Peyer's patch (tissue), 4 donors: ENCODE measurements around the gene SPATA16. TPM values are rescaled to one million over a fixed set of nuclear protein-coding genes. Genes with fewer than 3 reads are reported as not detected.

ENCODE experiments used
- DNase-seq, 3 donors: peaks; one replicate each; pipeline ENCODE4 v3.0.0-alpha.2; 2017 to 2019
- H3K27ac ChIP-seq, 4 donors: fragments of 200-600 bp; sonication (generic); one replicate each; pipeline ENCODE4 v1.5.1; 2016 to 2019
- H3K27me3 ChIP-seq, 2 donors: fragments of 200-600 bp; sonication (generic); one replicate each; pipeline ENCODE4 v1.5.1; 2019
- H3K36me3 ChIP-seq, 3 donors: fragments of 200-600 bp; sonication (generic); one replicate each; pipeline ENCODE4 v1.5.1; 2016 to 2019
- H3K4me1 ChIP-seq, 4 donors: fragments of 200-600 bp; sonication (generic); one replicate each; pipeline ENCODE4 v1.5.1; 2016 to 2019
- H3K4me3 ChIP-seq, 4 donors: fragments of 200-600 bp; sonication (generic); 1 replicate in 3 of 4; 2 replicates in 1 of 4; pipeline ENCODE4 v1.5.1; 2016 to 2019; ENCODE audit warnings: mild to moderate bottlenecking in 1 of 4
- H3K9me3 ChIP-seq, 4 donors: fragments of 200-600 bp; sonication (generic); one replicate each; pipeline ENCODE4 v1.5.1; 2016 to 2019; ENCODE audit warnings: mild to moderate bottlenecking in 1 of 4
- POLR2A ChIP-seq, 2 donors: fragments of 450-650 bp; IDR thresholded peaks; one replicate each; pipeline ENCODE4 v1.5.1; 2017; ENCODE audit warnings: antibody characterized with exemption in 2 of 2, mild to moderate bottlenecking in 2 of 2, moderate library complexity in 2 of 2
- total RNA-seq, 4 donors: library from RNA; depleted of rRNA; stranded (reverse); fragments of >200 nt; gene quantifications; one replicate each; pipeline ENCODE4 v1.1.0, GENCODE V29; 2016
- TF ChIP-seq, protein P1 (sequence below), 6 experiments: fragments of 450-650 bp in 4 of 6; fragments of 200-600 bp in 2 of 6; sonication (generic) in 1 of 6; IDR thresholded peaks; one replicate each; pipeline ENCODE4 v1.5.1; 2017 to 2019; ENCODE audit warnings: antibody characterized with exemption in 6 of 6, mild to moderate bottlenecking in 3 of 6, moderate library complexity in 1 of 6

SPATA16 gene
- total RNA-seq, 4 donors from 2014 or later, result not detected

DNA sequence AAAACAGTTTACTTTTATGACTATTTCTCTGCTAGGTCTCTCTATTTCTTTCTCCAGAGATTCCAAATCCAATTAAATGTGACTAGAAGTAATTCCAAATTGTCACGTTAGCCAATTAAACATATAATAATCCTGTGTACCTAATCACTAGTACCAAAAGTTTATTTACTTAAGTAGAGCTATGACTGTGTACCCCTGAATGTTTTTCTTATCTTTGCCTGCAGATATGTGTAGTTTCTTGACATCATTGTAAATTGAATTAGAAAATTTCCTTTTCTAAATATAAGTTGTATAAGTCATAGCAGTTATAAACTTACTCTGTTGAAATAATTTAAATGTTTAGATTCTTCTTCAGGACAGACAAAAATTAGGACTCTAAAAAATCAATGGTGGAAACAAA, 163.3 kb downstream of the SPATA16 start:
- Histone ChIP-seq H3K4me1 (no peaks in the 10 kb centered on the region), H3K27ac (no peak overlapping the region), H3K4me3 (no peak overlapping the region), H3K36me3 (no peaks in the 10 kb centered on the region), H3K9me3 (no peaks in the 10 kb centered on the region), H3K27me3 (no peaks in the 10 kb centered on the region)
- no peak for DNase-seq
- TF ChIP-seq, protein P1, sequence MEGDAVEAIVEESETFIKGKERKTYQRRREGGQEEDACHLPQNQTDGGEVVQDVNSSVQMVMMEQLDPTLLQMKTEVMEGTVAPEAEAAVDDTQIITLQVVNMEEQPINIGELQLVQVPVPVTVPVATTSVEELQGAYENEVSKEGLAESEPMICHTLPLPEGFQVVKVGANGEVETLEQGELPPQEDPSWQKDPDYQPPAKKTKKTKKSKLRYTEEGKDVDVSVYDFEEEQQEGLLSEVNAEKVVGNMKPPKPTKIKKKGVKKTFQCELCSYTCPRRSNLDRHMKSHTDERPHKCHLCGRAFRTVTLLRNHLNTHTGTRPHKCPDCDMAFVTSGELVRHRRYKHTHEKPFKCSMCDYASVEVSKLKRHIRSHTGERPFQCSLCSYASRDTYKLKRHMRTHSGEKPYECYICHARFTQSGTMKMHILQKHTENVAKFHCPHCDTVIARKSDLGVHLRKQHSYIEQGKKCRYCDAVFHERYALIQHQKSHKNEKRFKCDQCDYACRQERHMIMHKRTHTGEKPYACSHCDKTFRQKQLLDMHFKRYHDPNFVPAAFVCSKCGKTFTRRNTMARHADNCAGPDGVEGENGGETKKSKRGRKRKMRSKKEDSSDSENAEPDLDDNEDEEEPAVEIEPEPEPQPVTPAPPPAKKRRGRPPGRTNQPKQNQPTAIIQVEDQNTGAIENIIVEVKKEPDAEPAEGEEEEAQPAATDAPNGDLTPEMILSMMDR (IDR thresholded peaks at IDR 0.05), result no peak
- TF ChIP-seq POLR2A (IDR thresholded peaks at IDR 0.05), result no peak

- H3K9me3 ChIP-seq, result no peaks in the 10 kb centered on the region
Measured at GRCh38 chr3:172974969-172975368, 166.1 kb downstream of the SPATA16 start.

DNA sequence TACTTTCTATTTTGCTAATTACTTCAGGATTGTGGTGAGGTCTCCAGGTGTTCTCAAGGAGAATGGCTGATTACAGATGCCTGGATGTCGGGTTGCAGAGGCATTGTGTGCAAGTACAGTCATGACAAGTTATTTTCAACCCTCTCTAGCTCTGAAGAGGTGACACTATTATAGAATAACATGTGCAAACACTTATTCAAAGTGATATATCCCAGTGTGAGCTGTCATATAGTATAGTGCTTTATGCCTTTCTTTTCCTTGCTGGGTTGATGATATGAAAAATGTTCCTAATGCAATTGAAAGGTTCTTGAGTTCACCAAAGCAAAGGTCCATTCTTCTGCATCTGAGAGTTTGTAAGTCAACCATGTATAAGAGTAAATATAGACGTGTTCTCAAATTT, 167.2 kb downstream of the SPATA16 start:
- no peak overlapping the region for H3K4me3 ChIP-seq
- DNase-seq, result no peak
- no peaks in the 10 kb centered on the region for H3K36me3 ChIP-seq
- H3K27me3 ChIP-seq, result no peaks in the 10 kb centered on the region
- TF ChIP-seq POLR2A (IDR thresholded peaks at IDR 0.05), result no peak
- TF ChIP-seq, protein P1 (IDR thresholded peaks at IDR 0.05), result no peak
- H3K4me1 ChIP-seq, result no peaks in the 10 kb centered on the region
- H3K27ac ChIP-seq, result no peak overlapping the region
- H3K9me3 ChIP-seq, result no peaks in the 10 kb centered on the region

More at GRCh38 chr3:172974969-172975368, 166.1 kb downstream of the SPATA16 start:
- TF ChIP-seq POLR2A (IDR thresholded peaks at IDR 0.05), result no peak
- TF ChIP-seq, protein P1 (IDR thresholded peaks at IDR 0.05), result no peak
- Histone ChIP-seq H3K4me1 (no peaks in the 10 kb centered on the region), H3K27me3 (no peaks in the 10 kb centered on the region), H3K4me3 (no peak overlapping the region), H3K27ac (no peak overlapping the region), H3K36me3 (no peaks in the 10 kb centered on the region)
- DNase-seq, result no peak

- no peak overlapping the region for H3K4me3 ChIP-seq
- TF ChIP-seq, protein P1 (IDR thresholded peaks at IDR 0.05), result no peak
- no peak for TF ChIP-seq POLR2A (IDR thresholded peaks at IDR 0.05)
- H3K27me3 ChIP-seq, result no peaks in the 10 kb centered on the region
- no peaks in the 10 kb centered on the region for H3K4me1 ChIP-seq
- H3K36me3 ChIP-seq, result no peaks in the 10 kb centered on the region
- H3K27ac ChIP-seq, result no peak overlapping the region
- H3K9me3 ChIP-seq, result no peaks in the 10 kb centered on the region
- no peak for DNase-seq
Measured at GRCh38 chr3:172972717-172973116, 168.3 kb downstream of the SPATA16 start.

DNA sequence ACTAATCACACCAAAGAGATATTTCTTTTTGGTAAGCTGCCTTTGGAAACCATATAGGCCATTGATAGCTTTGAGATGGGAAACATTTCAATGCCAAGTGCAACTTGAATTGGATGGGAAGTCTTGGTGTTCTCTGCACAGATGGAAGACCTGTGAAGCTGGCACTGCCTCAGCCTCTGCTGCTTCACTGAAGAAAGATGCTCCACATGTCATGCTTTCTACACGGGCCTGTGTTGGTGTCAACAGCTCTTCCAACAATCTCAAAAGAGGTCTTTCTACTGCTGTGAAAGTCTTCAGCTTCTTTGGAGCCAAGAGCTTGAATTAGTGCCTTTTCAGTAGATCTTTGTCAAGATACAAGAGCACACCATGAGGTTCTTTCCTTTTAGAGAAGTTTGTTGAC, 169.0 kb downstream of the SPATA16 start:
- DNase-seq, result no peak
- Histone ChIP-seq H3K27ac (no peak overlapping the region), H3K27me3 (no peaks in the 10 kb centered on the region), H3K9me3 (no peaks in the 10 kb centered on the region), H3K4me1 (no peaks in the 10 kb centered on the region), H3K4me3 (no peak overlapping the region), H3K36me3 (no peaks in the 10 kb centered on the region)
- no peak for TF ChIP-seq POLR2A (IDR thresholded peaks at IDR 0.05)
- TF ChIP-seq, protein P1 (IDR thresholded peaks at IDR 0.05), result no peak

DNA sequence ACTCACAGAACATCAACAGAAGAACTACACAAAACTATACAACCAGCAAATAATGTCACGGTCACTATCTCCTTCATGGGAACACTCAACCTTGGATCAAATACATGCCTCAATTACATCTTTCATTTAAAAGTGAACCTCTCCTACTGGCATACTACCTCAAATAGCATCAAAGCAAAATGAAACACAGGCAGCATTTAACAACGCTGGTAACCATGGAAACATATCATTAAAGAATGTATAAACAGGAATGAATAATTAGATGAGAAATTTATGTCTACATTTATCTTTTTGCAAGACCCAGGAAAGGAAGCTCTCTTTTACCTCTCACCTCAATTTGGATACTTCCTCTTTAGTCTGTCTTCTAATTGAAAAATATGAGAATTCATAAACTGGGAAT, 172.4 kb downstream of the SPATA16 start:
- Histone ChIP-seq H3K4me3 (no peak overlapping the region), H3K27me3 (no peaks in the 10 kb centered on the region), H3K9me3 (no peaks in the 10 kb centered on the region), H3K4me1 (no peaks in the 10 kb centered on the region), H3K36me3 (no peaks in the 10 kb centered on the region), H3K27ac (no peak overlapping the region)
- no peak for DNase-seq
- no peak for TF ChIP-seq POLR2A (IDR thresholded peaks at IDR 0.05)
- TF ChIP-seq, protein P1 (IDR thresholded peaks at IDR 0.05), result no peak
